ENCODE results near the gene SLC15A2.

DNA sequence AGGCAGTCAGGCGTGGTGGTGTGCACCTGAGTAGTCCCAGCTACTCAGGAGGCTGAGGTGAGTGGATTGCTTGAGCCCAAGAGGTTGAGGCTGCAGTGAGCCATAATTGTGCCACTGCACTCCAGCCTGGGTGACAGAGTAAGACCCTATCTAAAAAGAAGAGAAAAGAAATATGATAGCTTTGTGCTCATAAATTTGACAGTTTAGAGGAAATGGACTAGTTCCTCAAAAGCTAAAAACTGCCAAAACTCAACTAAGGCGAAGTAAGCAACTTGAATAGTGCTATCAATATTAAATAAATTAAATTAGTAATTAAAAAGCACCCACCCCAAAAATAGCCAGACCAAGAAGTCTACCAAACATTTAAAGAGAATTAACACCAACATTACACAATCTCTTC is 24.5 kb upstream of the SLC15A2 start:
- TF ChIP-seq CTCF (IDR thresholded peaks at IDR 0.05) (no peak), POLR2A (IDR thresholded peaks at IDR 0.05) (no peak)

Measured in Peyer's patch (tissue), 4 donors.